IMR-90 (cell line): ENCODE measurements around the gene MAP3K7CL.

Source experiments
- BHLHE40 ChIP-seq: fragments of 150-350 bp; IDR thresholded peaks from 2 replicates; pipeline ENCODE4 v1.6.1; 2016; ENCODE audit warnings: mild to moderate bottlenecking, low read depth, low read length
- CEBPB ChIP-seq: IDR thresholded peaks from 2 replicates; pipeline ENCODE4 v1.6.1; 2012; ENCODE audit warnings: low read depth, low read length, improper control_type of control experiment
- CHD1 ChIP-seq: IDR thresholded peaks from 2 replicates; pipeline ENCODE4 v1.6.1; 2012; ENCODE audit warnings: low read depth, low read length, improper control_type of control experiment
- CTCF ChIP-seq: conservative IDR thresholded peaks from 2 replicates; pipeline ENCODE4 v1.5.1; 2012; ENCODE audit warnings: mild to moderate bottlenecking, low read depth, low read length, improper control_type of control experiment
- ELK1 ChIP-seq: fragments of 150-350 bp; IDR thresholded peaks from 2 replicates; pipeline ENCODE4 v1.6.1; 2016; ENCODE audit warnings: low read depth, mild to moderate bottlenecking, low read length, moderate library complexity, borderline replicate concordance
- MAFK ChIP-seq: IDR thresholded peaks from 2 replicates; pipeline ENCODE4 v1.6.1; 2012; ENCODE audit warnings: low read depth, low read length, improper control_type of control experiment
- MXI1 ChIP-seq: IDR thresholded peaks from 2 replicates; pipeline ENCODE4 v1.6.1; 2012; ENCODE audit warnings: low read depth, mild to moderate bottlenecking, low read length, moderate library complexity, borderline replicate concordance
- NFE2L2 ChIP-seq: fragments of 150-350 bp; IDR thresholded peaks from 2 replicates; pipeline ENCODE4 v1.6.1; 2016; ENCODE audit warnings: low read depth, mild to moderate bottlenecking, low read length
- POLR2A ChIP-seq: IDR thresholded peaks from 2 replicates; pipeline ENCODE4 v1.6.1; 2012; ENCODE audit warnings: mild to moderate bottlenecking, low read depth, low read length
- RAD21 ChIP-seq: IDR thresholded peaks from 2 replicates; pipeline ENCODE4 v1.6.1; 2012; ENCODE audit warnings: low read length, improper control_type of control experiment
- RCOR1 ChIP-seq: IDR thresholded peaks from 2 replicates; pipeline ENCODE4 v1.6.1; 2012; ENCODE audit warnings: mild to moderate bottlenecking, low read length, improper control_type of control experiment; ENCODE audit not compliant: insufficient replicate concordance
- RFX5 ChIP-seq: IDR thresholded peaks from 2 replicates; pipeline ENCODE4 v1.8.0; 2012; ENCODE audit warnings: low read depth, mild to moderate bottlenecking, low read length, moderate library complexity
- SMC3 ChIP-seq: fragments of 150-350 bp; IDR thresholded peaks from 2 replicates; pipeline ENCODE4 v1.6.1; 2016; ENCODE audit warnings: low read depth, mild to moderate bottlenecking, antibody characterized with exemption, low read length, moderate library complexity
- USF2 ChIP-seq: fragments of 150-350 bp; IDR thresholded peaks from 2 replicates; pipeline ENCODE4 v1.6.1; 2017; ENCODE audit warnings: mild to moderate bottlenecking, antibody characterized with exemption, low read length, low read depth

- no peak for TF ChIP-seq SMC3
- no peak for TF ChIP-seq CTCF
- TF ChIP-seq POLR2A = no peak
- TF ChIP-seq MXI1 = no peak
- TF ChIP-seq RFX5 = no peak
- no peak for TF ChIP-seq BHLHE40
- TF ChIP-seq CEBPB = no peak
- no peak for TF ChIP-seq CHD1
- no peak for TF ChIP-seq RAD21
- no peak for TF ChIP-seq RCOR1
- no peak for TF ChIP-seq MAFK
- no peak for TF ChIP-seq NFE2L2
- no peak for TF ChIP-seq USF2
- no peak for TF ChIP-seq ELK1
These were observed 80.8 kb downstream of the MAP3K7CL start for GRCh38 chr21:29211205-29211604.
